ENCODE results near the gene DBNDD2. TPM values are rescaled to one million over a fixed set of nuclear protein-coding genes. Genes with fewer than 3 reads are reported as not detected.

Gene DBNDD2
- total RNA-seq, result 36.2 and 36.6 TPM in 2 replicates

GRCh38 chr20:45407783-45408645, at the start of gene DBNDD2:
Gene DBNDD2, plus strand, starts transcription at chr20:45408289. Its CDS starts 179 bp downstream, at chr20:45408468.

GRCh38 chr20:45362804-45363610, 45.1 kb upstream of the DBNDD2 start, which contains the start of gene SYS1:
Gene SYS1, plus strand, starts transcription at chr20:45363156. Its CDS starts 376 bp downstream, at chr20:45363532.

GRCh38 chr20:45378191-45378590, 29.9 kb upstream of the DBNDD2 start, which contains the start of gene TP53TG5:
Gene TP53TG5, minus strand, starts transcription at chr20:45378325. Its CDS starts 89 bp downstream, at chr20:45378236.

DNA sequence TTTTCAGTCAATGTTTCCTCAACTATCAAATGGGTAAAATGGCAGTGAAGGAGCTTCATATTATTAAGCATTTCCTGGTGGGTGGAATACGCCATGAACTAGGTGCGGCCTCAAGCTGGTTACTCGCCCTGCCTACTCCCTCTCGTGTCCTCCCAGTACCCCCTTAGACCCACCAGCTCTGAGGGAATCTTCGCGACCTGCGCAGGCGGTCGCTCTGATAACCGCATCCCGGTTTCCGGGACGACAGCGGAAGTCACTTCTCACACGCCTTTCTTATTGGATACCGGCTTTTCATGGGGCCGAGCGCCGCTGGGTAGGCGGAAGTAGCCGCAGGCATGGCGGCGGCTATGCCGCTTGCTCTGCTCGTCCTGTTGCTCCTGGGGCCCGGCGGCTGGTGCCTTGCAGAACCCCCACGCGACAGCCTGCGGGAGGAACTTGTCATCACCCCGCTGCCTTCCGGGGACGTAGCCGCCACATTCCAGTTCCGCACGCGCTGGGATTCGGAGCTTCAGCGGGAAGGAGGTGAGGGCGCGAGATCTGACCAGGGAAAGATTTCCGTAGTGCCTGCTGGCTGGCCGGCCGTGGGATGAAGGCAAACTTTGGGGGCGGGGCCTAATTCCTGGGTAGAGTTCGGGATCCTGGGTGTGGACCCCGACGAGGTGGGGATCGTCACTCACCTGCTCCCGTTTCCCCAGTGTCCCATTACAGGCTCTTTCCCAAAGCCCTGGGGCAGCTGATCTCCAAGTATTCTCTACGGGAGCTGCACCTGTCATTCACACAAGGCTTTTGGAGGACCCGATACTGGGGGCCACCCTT, 7.9 kb downstream of the DBNDD2 start, which contains the start of gene PIGT:
Gene PIGT (plus strand): TSS at position 320 of the 816 bp plus-strand sequence. CDS start 16 bp downstream, at position 336.

Other genes with a start within 250 kb of the DBNDD2 start
- not detected in 2 replicates for gene PI3, start 233.4 kb upstream of the DBNDD2 start, total RNA-seq
- not detected in 2 replicates for gene SEMG1, start 201.3 kb upstream of the DBNDD2 start, total RNA-seq
- gene SEMG2, start 186.9 kb upstream of the DBNDD2 start, total RNA-seq, result not detected in 2 replicates
- gene SLPI, start 153.7 kb upstream of the DBNDD2 start, total RNA-seq, result 0.49 and 4.7 TPM in 2 replicates
- not detected in 2 replicates for gene RBPJL, start 101.4 kb upstream of the DBNDD2 start, total RNA-seq
- gene MATN4, start 100.0 kb upstream of the DBNDD2 start, total RNA-seq, result not detected in 2 replicates
- 92.6 and 201 TPM in 2 replicates for gene SDC4, start 59.9 kb upstream of the DBNDD2 start, total RNA-seq
- 53.3 and 63.6 TPM in 2 replicates for gene SYS1, start 45.1 kb upstream of the DBNDD2 start, total RNA-seq
- gene TP53TG5, start 30.0 kb upstream of the DBNDD2 start, total RNA-seq, result not detected in 2 replicates
- gene PIGT, start 7.9 kb downstream of the DBNDD2 start, total RNA-seq, result 81.5 and 125 TPM in 2 replicates
- 0.98 and 9.8 TPM in 2 replicates for gene WFDC2, start 61.5 kb downstream of the DBNDD2 start, total RNA-seq
- gene SPINT3, start 107.3 kb downstream of the DBNDD2 start, total RNA-seq, result not detected in 2 replicates
- gene WFDC6, start 131.2 kb downstream of the DBNDD2 start, total RNA-seq, result not detected in 2 replicates
- not detected in 2 replicates for gene EPPIN, start 139.1 kb downstream of the DBNDD2 start, total RNA-seq
- not detected in 2 replicates for gene WFDC8, start 171.0 kb downstream of the DBNDD2 start, total RNA-seq
- not detected in 2 replicates for gene WFDC10A, start 221.4 kb downstream of the DBNDD2 start, total RNA-seq
- not detected in 2 replicates for gene WFDC9, start 223.0 kb downstream of the DBNDD2 start, total RNA-seq

All from mesangial cell (primary cell).